K562 (cell line): ENCODE data around the gene TXNRD2. TPM values are rescaled to one million over a fixed set of nuclear protein-coding genes. Genes with fewer than 3 reads are reported as not detected.

ENCODE experiments used
- BRCA1 ChIP-seq, 2 experiments: fragments of 450-650 bp in 1 of 2; sonication (generic) in 1 of 2; formaldehyde crosslinking in 1 of 2; IDR thresholded peaks; 2 replicates each; pipeline versions ENCODE4 v1.5.0 to v1.6.1; 2017 to 2020; ENCODE audit warnings: mild to moderate bottlenecking in 1 of 2, missing genetic modification reagents in 1 of 2
- E2F1 ChIP-seq: sonication (generic); formaldehyde crosslinking; IDR thresholded peaks from 2 replicates; pipeline ENCODE4 v1.8.1; 2023; ENCODE audit warnings: mild to moderate bottlenecking, missing genetic modification reagents, moderate library complexity
- NUFIP1 ChIP-seq: fragments of 450-650 bp; IDR thresholded peaks from 2 replicates; pipeline ENCODE4 v1.6.1; 2018; ENCODE audit not compliant: partially characterized antibody
- POLR2B ChIP-seq: fragments of 450-650 bp; IDR thresholded peaks from 2 replicates; pipeline ENCODE4 v1.6.1; 2018; ENCODE audit warnings: low read depth; ENCODE audit not compliant: partially characterized antibody
- RBBP5 ChIP-seq: fragments of 200-600 bp; sonication (generic); IDR thresholded peaks from 2 replicates; pipeline ENCODE4 v1.6.1; 2012; ENCODE audit warnings: borderline replicate concordance, mild to moderate bottlenecking, low read length, control low read depth, inconsistent platforms; ENCODE audit not compliant: insufficient read depth, poor library complexity, severe bottlenecking
- SETDB1 ChIP-seq: IDR thresholded peaks from one replicate; pipeline ENCODE4 v1.6.1; 2012; ENCODE audit warnings: low read length, control low read depth, inconsistent platforms
- SUPT5H ChIP-seq: fragments of 450-650 bp; IDR thresholded peaks from 2 replicates; pipeline ENCODE4 v1.6.1; 2016
- THAP12 ChIP-seq: fragments of 250-450 bp; sonication (Bioruptor Pico); IDR thresholded peaks from 2 replicates; pipeline ENCODE4 v1.9.0; 2021; ENCODE audit warnings: mild to moderate bottlenecking, inconsistent platforms
- WHSC1 ChIP-seq: IDR thresholded peaks from one replicate; pipeline ENCODE4 v1.6.1; 2012; ENCODE audit warnings: low read length, control low read depth, inconsistent platforms
- ZC3H4 ChIP-seq: sonication (generic); formaldehyde crosslinking; IDR thresholded peaks from 2 replicates; pipeline ENCODE4 v1.9.0; 2021; ENCODE audit warnings: missing genetic modification reagents, borderline replicate concordance
- ZNF583 ChIP-seq: fragments of 250-450 bp; sonication (Bioruptor Pico); IDR thresholded peaks from 2 replicates; pipeline ENCODE4 v1.4.0; 2020
- polyA plus RNA-seq, 8 experiments: library from polyadenylated mRNA; depleted of rRNA in 4 of 8; stranded (reverse) in 5 of 8; unstranded in 3 of 8; fragments of >200 nt; fragmentation: Nextera tagmentation in 2 of 8; fragmentation: Illumina TruSeq in 1 of 8; extraction: Ambion mirVana in 2 of 8; extraction: Trizol in 1 of 8; gene quantifications; 2 replicates each; pipeline versions ENCODE4 v1.2.1 to v1.2.3, GENCODE V29; 2011 to 2014; ENCODE audit warnings: inconsistent platforms in 1 of 8, missing spikeins in 1 of 8
- total RNA-seq, 7 experiments: library from RNA; depleted of rRNA in 6 of 7; stranded (reverse); fragments of >200 nt in 6 of 7; fragmentation: Illumina TruSeq in 2 of 7; extraction: Trizol in 2 of 7; gene quantifications; 2 replicates each; pipeline versions ENCODE4 v1.2.1 to v1.2.3, GENCODE V29; 2011 to 2021; ENCODE audit warnings: low replicate concordance in 1 of 7
- TF ChIP-seq, protein P1 (sequence below): IDR thresholded peaks from 2 replicates; pipeline ENCODE4 v1.6.1; 2011; ENCODE audit not compliant: insufficient read length; ENCODE audit errors: extremely low read depth
- TF ChIP-seq, protein P2 (sequence below): fragments of 450-650 bp; formaldehyde crosslinking; IDR thresholded peaks from 2 replicates; pipeline ENCODE4 v1.4.0; 2022; ENCODE audit warnings: missing genetic modification characterization

TXNRD2 gene
- total and polyA plus RNA-seq, 9 of the 15 experiments (the other 6 are each of a cell fraction or from before 2014, with no cell fraction given), result 3.3 to 80.2 (median 49.4) TPM

- TF ChIP-seq SETDB1, result peak; percentile 33
- peak; percentile 11; the same call in 1 of the 2 replicates for TF ChIP-seq ZC3H4 (CRISPR knock-in tag)
- TF ChIP-seq, protein P1, sequence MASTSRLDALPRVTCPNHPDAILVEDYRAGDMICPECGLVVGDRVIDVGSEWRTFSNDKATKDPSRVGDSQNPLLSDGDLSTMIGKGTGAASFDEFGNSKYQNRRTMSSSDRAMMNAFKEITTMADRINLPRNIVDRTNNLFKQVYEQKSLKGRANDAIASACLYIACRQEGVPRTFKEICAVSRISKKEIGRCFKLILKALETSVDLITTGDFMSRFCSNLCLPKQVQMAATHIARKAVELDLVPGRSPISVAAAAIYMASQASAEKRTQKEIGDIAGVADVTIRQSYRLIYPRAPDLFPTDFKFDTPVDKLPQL, result no peak
- TF ChIP-seq NUFIP1, result no peak
- TF ChIP-seq ZNF583, result 0 out of 2 replicates have a peak, but pooled peaks have one; percentile 20
- TF ChIP-seq POLR2B, result peak; percentile 14
- 0 out of 2 replicates have a peak, but pooled peaks have one; percentile 13 for TF ChIP-seq SUPT5H
- peak; percentile 22 for TF ChIP-seq WHSC1
- no peak for TF ChIP-seq BRCA1 (IDR thresholded peaks at IDR 0.05)
- 0 out of 2 replicates have a peak, but pooled peaks have one; percentile 7 for TF ChIP-seq BRCA1 (CRISPR knock-in tag; IDR thresholded peaks at IDR 0.05)
- no peak for TF ChIP-seq RBBP5
- TF ChIP-seq THAP12 (CRISPR knock-in tag), result 0 out of 2 replicates have a peak, but pooled peaks have one; percentile 18
- TF ChIP-seq, protein P2, sequence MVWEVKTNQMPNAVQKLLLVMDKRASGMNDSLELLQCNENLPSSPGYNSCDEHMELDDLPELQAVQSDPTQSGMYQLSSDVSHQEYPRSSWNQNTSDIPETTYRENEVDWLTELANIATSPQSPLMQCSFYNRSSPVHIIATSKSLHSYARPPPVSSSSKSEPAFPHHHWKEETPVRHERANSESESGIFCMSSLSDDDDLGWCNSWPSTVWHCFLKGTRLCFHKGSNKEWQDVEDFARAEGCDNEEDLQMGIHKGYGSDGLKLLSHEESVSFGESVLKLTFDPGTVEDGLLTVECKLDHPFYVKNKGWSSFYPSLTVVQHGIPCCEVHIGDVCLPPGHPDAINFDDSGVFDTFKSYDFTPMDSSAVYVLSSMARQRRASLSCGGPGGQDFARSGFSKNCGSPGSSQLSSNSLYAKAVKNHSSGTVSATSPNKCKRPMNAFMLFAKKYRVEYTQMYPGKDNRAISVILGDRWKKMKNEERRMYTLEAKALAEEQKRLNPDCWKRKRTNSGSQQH, result no peak
- TF ChIP-seq E2F1 (CRISPR knock-in tag), result 0 out of 2 replicates have a peak, but pooled peaks have one; percentile 42
Observed at GRCh38 chr22:19929586-19930550, 11.8 kb downstream of the TXNRD2 start (continued).
